A549 (cell line): ENCODE results near the gene HOXA2. TPM values are rescaled to one million over a fixed set of nuclear protein-coding genes. Genes with fewer than 3 reads are reported as not detected.

Source experiments
- ATAC-seq, 2 experiments: fragments of 200-7000 bp in 1 of 2; fragments of >200 bp in 1 of 2; cut with Nextera tagmentation in 1 of 2; cut with Tn5 transposase in 1 of 2; 3 replicates each; pipeline versions ENCODE4 v1.8.0 to v1.9.1; 2018 to 2020; ENCODE audit warnings: mild to moderate bottlenecking in 1 of 2, moderate library complexity in 1 of 2
- CTCF ChIA-PET: fragments of 300-600 bp; sonication (Branson Sonifier 250); formaldehyde crosslinking; extraction: SDS; loops from one replicate; lab custom pipeline; 2021; ENCODE audit warnings: antibody characterized with exemption, inconsistent platforms; lab: Yijun Ruan, JAX
- POLR2A ChIA-PET: fragments of 350-600 bp; formaldehyde crosslinking; extraction: SDS; loops from one replicate; lab custom pipeline; 2021; ENCODE audit warnings: antibody characterized with exemption, inconsistent platforms; lab: Yijun Ruan, JAX
- DNase-seq, 2 experiments: peaks; one replicate each; pipeline versions ENCODE4 v3.0.0 to v3.0.0-alpha.2; 2011 to 2016; ENCODE audit warnings: low read depth in 1 of 2, low spot score in 1 of 2
- FAIRE-seq: peaks from 2 replicates; lab custom pipeline; 2011; peaks lifted over from hg19 to GRCh38; lab: Jason Lieb, UNC
- H3K27ac ChIP-seq, 2 experiments: fragments of >200 bp; sonication (Bioruptor Twin); formaldehyde crosslinking; 3 replicates each; pipeline ENCODE4 v1.5.1; 2016 to 2017
- H3K4me1 ChIP-seq: fragments of >200 bp; sonication (Bioruptor Twin); formaldehyde crosslinking; 3 replicates; pipeline ENCODE4 v1.6.1; 2016
- H3K4me2 ChIP-seq: fragments of >200 bp; sonication (Bioruptor Twin); formaldehyde crosslinking; 3 replicates; pipeline ENCODE4 v1.6.1; 2016
- H3K4me3 ChIP-seq: fragments of >200 bp; sonication (Bioruptor Twin); formaldehyde crosslinking; 3 replicates; pipeline ENCODE4 v1.5.1; 2016
- H3K9me3 ChIP-seq: fragments of >200 bp; sonication (Bioruptor Twin); formaldehyde crosslinking; 3 replicates; pipeline ENCODE4 v1.6.1; 2016
- BHLHE40 ChIP-seq: IDR thresholded peaks from 2 replicates; pipeline ENCODE4 v1.6.1; 2012; ENCODE audit warnings: low read depth, low read length, inconsistent platforms
- CBX2 ChIP-seq: fragments of 200-600 bp; sonication (generic); IDR thresholded peaks from 2 replicates; pipeline ENCODE4 v1.6.1; 2016; ENCODE audit warnings: low read depth, mild to moderate bottlenecking, borderline replicate concordance
- CHD4 ChIP-seq: fragments of 200-600 bp; sonication (generic); IDR thresholded peaks from 2 replicates; pipeline ENCODE4 v1.6.1; 2016; ENCODE audit warnings: antibody characterized with exemption, mild to moderate bottlenecking, borderline replicate concordance
- CTCF ChIP-seq: fragments of >200 bp; sonication (Bioruptor Twin); formaldehyde crosslinking; IDR thresholded peaks from 3 replicates; pipeline ENCODE4 v1.5.1; 2016
- EHF ChIP-seq: fragments of 250-450 bp; sonication (Bioruptor Pico); IDR thresholded peaks from 2 replicates; pipeline ENCODE4 v1.5.0; 2020; ENCODE audit warnings: mild to moderate bottlenecking
- ELK1 ChIP-seq: fragments of 150-350 bp; IDR thresholded peaks from 2 replicates; pipeline ENCODE4 v1.6.1; 2014; ENCODE audit warnings: low read depth, mild to moderate bottlenecking, low read length
- EP300 ChIP-seq, 2 experiments: fragments of >200 bp; sonication (Bioruptor Twin); formaldehyde crosslinking; IDR thresholded peaks; 2 replicates in 1 of 2; 3 replicates in 1 of 2; pipeline ENCODE4 v1.6.1; 2016 to 2017
- ESRRA ChIP-seq: fragments of 150-350 bp; IDR thresholded peaks from 2 replicates; pipeline ENCODE4 v1.6.1; 2014; ENCODE audit warnings: mild to moderate bottlenecking, low read length, borderline replicate concordance
- FOXS1 ChIP-seq: fragments of 250-450 bp; sonication (Bioruptor Pico); IDR thresholded peaks from 2 replicates; pipeline ENCODE4 v1.5.0; 2020; ENCODE audit warnings: mild to moderate bottlenecking, moderate library complexity
- HDAC2 ChIP-seq: fragments of 200-600 bp; sonication (generic); IDR thresholded peaks from 2 replicates; pipeline ENCODE4 v1.6.1; 2016
- HEYL ChIP-seq: fragments of 250-450 bp; sonication (Bioruptor Pico); IDR thresholded peaks from 2 replicates; pipeline ENCODE4 v1.8.0; 2021; ENCODE audit warnings: mild to moderate bottlenecking, moderate library complexity
- HMGXB4 ChIP-seq: fragments of 250-450 bp; sonication (Bioruptor Pico); IDR thresholded peaks from 2 replicates; pipeline ENCODE4 v1.5.0; 2021; ENCODE audit warnings: mild to moderate bottlenecking, moderate library complexity, borderline replicate concordance
- HOXA7 ChIP-seq: fragments of 250-450 bp; sonication (Bioruptor Pico); IDR thresholded peaks from 2 replicates; pipeline ENCODE4 v1.5.0; 2020; ENCODE audit warnings: mild to moderate bottlenecking, moderate library complexity
- KDM1A ChIP-seq: fragments of 200-600 bp; sonication (generic); IDR thresholded peaks from 2 replicates; pipeline ENCODE4 v1.6.1; 2016; ENCODE audit warnings: low read depth, mild to moderate bottlenecking
- POLR2A ChIP-seq: IDR thresholded peaks from 2 replicates; pipeline ENCODE4 v1.6.1; 2012; ENCODE audit warnings: mild to moderate bottlenecking, low read length
- RAD21 ChIP-seq, 2 experiments: fragments of >200 bp in 1 of 2; sonication (Bioruptor Twin) in 1 of 2; formaldehyde crosslinking in 1 of 2; IDR thresholded peaks in 1 of 2; conservative IDR thresholded peaks in 1 of 2; 2 replicates in 1 of 2; 3 replicates in 1 of 2; pipeline ENCODE4 v1.6.1; 2012 to 2018; ENCODE audit warnings: inconsistent platforms in 1 of 2
- RCOR1 ChIP-seq: fragments of 150-350 bp; IDR thresholded peaks from 2 replicates; pipeline ENCODE4 v1.6.1; 2014; ENCODE audit warnings: antibody characterized with exemption, low read length, low read depth
- RNF2 ChIP-seq: fragments of 200-600 bp; sonication (generic); IDR thresholded peaks from 2 replicates; pipeline ENCODE4 v1.6.1; 2016; ENCODE audit warnings: low read depth, mild to moderate bottlenecking, antibody characterized with exemption, moderate library complexity, borderline replicate concordance
- SMC3 ChIP-seq: fragments of >200 bp; sonication (Bioruptor Twin); formaldehyde crosslinking; IDR thresholded peaks from 3 replicates; pipeline ENCODE4 v1.6.1; 2018; ENCODE audit warnings: inconsistent platforms
- SREBF2 ChIP-seq: fragments of 450-650 bp; IDR thresholded peaks from 2 replicates; pipeline ENCODE4 v1.6.1; 2014; ENCODE audit warnings: mild to moderate bottlenecking, moderate library complexity
- USF2 ChIP-seq: fragments of 450-650 bp; IDR thresholded peaks from 2 replicates; pipeline ENCODE4 v1.6.1; 2014; ENCODE audit warnings: antibody characterized with exemption
- ZC3H11A ChIP-seq: fragments of 450-650 bp; IDR thresholded peaks from 2 replicates; pipeline ENCODE4 v1.6.1; 2014; ENCODE audit warnings: antibody characterized with exemption, mild to moderate bottlenecking
- ZNF302 ChIP-seq: fragments of 250-450 bp; sonication (Bioruptor Pico); IDR thresholded peaks from 2 replicates; pipeline ENCODE4 v1.9.0; 2021; ENCODE audit warnings: inconsistent platforms, mild to moderate bottlenecking, moderate library complexity
- WGBS: methylation state at CpG from one replicate; pipeline ENCODE4 v1.1.6; 2017; ENCODE audit errors: missing lambda C conversion rate; 5-methylcytosine and 5-hydroxymethylcytosine counted together
- polyA plus RNA-seq, 4 experiments: library from polyadenylated mRNA; depleted of rRNA in 3 of 4; stranded (reverse); fragments of >200 nt; fragmentation: RNase III in 1 of 4; extraction: RNeasy Plus Mini Kit Qiagen cat#74134 plus additional on column Dnase treatment in 1 of 4; gene quantifications; 2 replicates in 3 of 4; 3 replicates in 1 of 4; pipeline ENCODE4 v1.2.3, GENCODE V29; 2011 to 2017

Gene HOXA2
- polyA plus RNA-seq, 2 of the 4 experiments (the other 2 are of a cell fraction): 1.3 to 2.1 TPM

- 95% methylated on average over 57 of the region's 63 CpGs for WGBS
Observed at GRCh38 chr7:27147199-27148030, 44.9 kb upstream of the HOXA2 start, which contains the start of gene HOXA6. Gene HOXA6, minus strand, starts transcription at chr7:27147774. Its CDS starts 25 bp downstream, at chr7:27147749.

GRCh38 chr7:27146491-27147198, 44.2 kb upstream of the HOXA2 start:
- H3K4me1 ChIP-seq: peaks cover 18% of the 10 kb centered on the region
- H3K4me2 ChIP-seq: no peak overlapping the region
- ATAC-seq: no peak
- TF ChIP-seq EP300 (IDR thresholded peaks at IDR 0.05): no peak
- no peak for TF ChIP-seq EHF (CRISPR knock-in tag)
- TF ChIP-seq HMGXB4: no peak
- no peak for TF ChIP-seq CBX2
- no peak for TF ChIP-seq ZNF302
- TF ChIP-seq RNF2: no peak
- TF ChIP-seq ELK1: no peak
- TF ChIP-seq BHLHE40: no peak
- TF ChIP-seq POLR2A: no peak
- TF ChIP-seq HDAC2: no peak
- TF ChIP-seq RAD21 (conservative IDR thresholded peaks at IDR 0.05 in 1 of 2, IDR thresholded peaks at IDR 0.05 in 1 of 2): no peak
- no peak for TF ChIP-seq SMC3
- no peak for TF ChIP-seq SREBF2
- CTCF ChIA-PET: interaction anchor here (0.8 to 11.1 kb wide), 4 partner anchors 17 to 778 kb away, joined by 3 to 160 read pairs (median 34); partner anchors contain the start of gene HOXA9
- H3K9me3 ChIP-seq: no peaks in the 10 kb centered on the region
- DNase-seq: no peak
- no peak for FAIRE-seq
- no peak overlapping the region for H3K4me3 ChIP-seq
- 82% methylated on average over 5 of the region's 5 CpGs for WGBS
- POLR2A ChIA-PET: no interaction called here
- H3K27ac ChIP-seq: no peak overlapping the region

More at GRCh38 chr7:27147199-27148030, 44.9 kb upstream of the HOXA2 start, which contains the start of gene HOXA6:
- no peak for DNase-seq
- peaks cover 16% of the 10 kb centered on the region for H3K4me1 ChIP-seq
- TF ChIP-seq CHD4 (no peak), SREBF2 (no peak), HEYL (no peak), RCOR1 (no peak), USF2 (no peak), HOXA7 (CRISPR knock-in tag) (no peak), RAD21 (conservative IDR thresholded peaks at IDR 0.05 in 1 of 2, IDR thresholded peaks at IDR 0.05 in 1 of 2) (no peak), SMC3 (no peak), BHLHE40 (no peak), KDM1A (no peak), CTCF (no peak), ZC3H11A (no peak), ESRRA (no peak), FOXS1 (CRISPR knock-in tag) (no peak)
- no peak for ATAC-seq
- ChIA-PET POLR2A (no interaction called here), CTCF (interaction anchor here (0.8 to 11.1 kb wide), 7 partner anchors 11 to 778 kb away, joined by 3 to 160 read pairs (median 31); partner anchors contain the start of gene HOXA9)
- H3K4me2 ChIP-seq: peak within 1 kb of the TSS; percentile 90; the same call in 1 of the 3 replicates
- FAIRE-seq: no peak
- H3K9me3 ChIP-seq: no peaks in the 10 kb centered on the region
- peak within 1 kb of the TSS in 1 of 2 experiments; percentile 52; a peak in 1 of 6 replicates for H3K27ac ChIP-seq
- H3K4me3 ChIP-seq: no peak within 1 kb of the TSS
